Fibroblast of lung (primary cell): ENCODE results near the gene TENM3.

Experiments
- CTCF ChIP-seq, 2 donors: IDR thresholded peaks in 1 of 2; conservative IDR thresholded peaks in 1 of 2; 1 replicate in 1 of 2; 2 replicates in 1 of 2; pipeline ENCODE4 v1.5.1; 2011 to 2012; ENCODE audit warnings: low read length in 2 of 2, control low read depth in 1 of 2, inconsistent platforms in 1 of 2, low read depth in 1 of 2, mild to moderate bottlenecking in 1 of 2
- EZH2 ChIP-seq: IDR thresholded peaks from 2 replicates; pipeline ENCODE4 v1.5.1; 2012; ENCODE audit warnings: low read length, control low read depth, mild to moderate bottlenecking; ENCODE audit errors: missing control alignments

- no peak for TF ChIP-seq EZH2
- TF ChIP-seq CTCF (conservative IDR thresholded peaks at IDR 0.05 in 1 of 2, IDR thresholded peaks at IDR 0.05 in 1 of 2; ENCODE audit: low read depth in 1 of 2, low read length in 2 of 2): no peak
Measured at GRCh38 chr4:182314537-182314936, 71.3 kb downstream of the TENM3 start.
